DND-41 (cell line): ENCODE results near the gene TMEM259.
A peak's percentile ranks its signal among the peaks of the same experiment; 100 is the strongest.

Experiments
- ATAC-seq: fragments of 200-7000 bp; cut with Tn5 transposase; 3 replicates; pipeline ENCODE4 v1.9.1; 2021; ENCODE audit warnings: low read depth; ENCODE audit not compliant: insufficient read depth
- DNase-seq: peaks from one replicate; pipeline ENCODE4 v3.0.0-alpha.2; 2020
- H2AFZ ChIP-seq: 2 replicates; pipeline ENCODE4 v1.6.0; 2012; ENCODE audit warnings: low read depth, low read length
- H3K27ac ChIP-seq: 2 replicates; pipeline ENCODE4 v1.5.1; 2012; ENCODE audit warnings: low read length, inconsistent platforms
- H3K27me3 ChIP-seq: fragments of 200-600 bp; sonication (generic); 2 replicates; pipeline ENCODE4 v1.6.0; 2012; ENCODE audit warnings: low read length, mild to moderate bottlenecking, inconsistent platforms; ENCODE audit not compliant: insufficient read depth, poor library complexity
- H3K36me3 ChIP-seq: 2 replicates; pipeline ENCODE4 v1.5.1; 2012; ENCODE audit warnings: low read length, inconsistent platforms; ENCODE audit not compliant: insufficient read depth
- H3K4me1 ChIP-seq: 2 replicates; pipeline ENCODE4 v1.5.1; 2012; ENCODE audit warnings: mild to moderate bottlenecking, low read length; ENCODE audit not compliant: insufficient read depth
- H3K4me2 ChIP-seq: 2 replicates; pipeline ENCODE4 v1.6.0; 2012; ENCODE audit warnings: mild to moderate bottlenecking, moderate library complexity, low read length, inconsistent platforms; ENCODE audit not compliant: insufficient read depth
- H3K4me3 ChIP-seq, 2 experiments: fragments of 200-600 bp in 1 of 2; shearing (Covaris generic) in 1 of 2; 2 replicates each; pipeline ENCODE4 v1.5.1; 2012 to 2016; ENCODE audit warnings: inconsistent platforms in 2 of 2, low read length in 2 of 2, mild to moderate bottlenecking in 2 of 2, low read depth in 1 of 2, moderate library complexity in 1 of 2
- H3K79me2 ChIP-seq: 2 replicates; pipeline ENCODE4 v1.6.0; 2012; ENCODE audit warnings: low read length, inconsistent platforms; ENCODE audit not compliant: insufficient read depth
- H3K9ac ChIP-seq: 2 replicates; pipeline ENCODE4 v1.6.0; 2012; ENCODE audit warnings: low read depth, mild to moderate bottlenecking, inconsistent platforms, low read length, moderate library complexity
- H3K9me3 ChIP-seq: 2 replicates; pipeline ENCODE4 v1.5.1; 2012; ENCODE audit warnings: low read length, moderate library complexity, mild to moderate bottlenecking, inconsistent platforms; ENCODE audit not compliant: insufficient read depth, severe bottlenecking
- H4K20me1 ChIP-seq: 2 replicates; pipeline ENCODE4 v1.6.0; 2012; ENCODE audit warnings: low read length; ENCODE audit not compliant: insufficient read depth
- CTCF ChIP-seq: IDR thresholded peaks from 2 replicates; pipeline ENCODE4 v1.5.1; 2012; ENCODE audit warnings: borderline replicate concordance, low read length, moderate library complexity, mild to moderate bottlenecking; ENCODE audit not compliant: poor library complexity, severe bottlenecking; ENCODE audit errors: extremely low read depth
- EZH2 ChIP-seq: IDR thresholded peaks from 3 replicates; pipeline ENCODE4 v1.6.1; 2012; ENCODE audit warnings: borderline replicate concordance, low read depth, mild to moderate bottlenecking, moderate library complexity, low read length, inconsistent platforms; ENCODE audit not compliant: severe bottlenecking

TMEM259 gene

DNA sequence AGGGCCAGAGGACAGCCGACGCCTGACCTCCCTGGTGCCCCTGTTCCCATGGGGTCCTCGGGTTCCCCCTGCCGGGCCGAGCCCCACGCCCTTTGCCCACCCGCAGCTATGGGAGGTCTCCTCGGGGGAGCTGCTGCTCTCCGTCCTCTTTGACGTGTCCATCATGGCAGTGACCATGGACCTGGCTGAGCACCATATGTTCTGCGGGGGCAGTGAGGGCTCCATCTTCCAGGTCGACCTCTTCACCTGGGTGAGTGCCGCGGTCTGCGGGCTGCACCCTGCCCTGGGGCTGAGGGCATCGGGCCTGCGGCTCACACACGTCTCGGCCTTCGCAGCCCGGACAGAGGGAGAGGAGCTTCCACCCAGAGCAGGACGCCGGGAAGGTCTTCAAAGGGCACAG lies 30.2 kb downstream of the TMEM259 start:
- H3K9ac ChIP-seq = no peak overlapping the region
- no peak for ATAC-seq
- peaks cover 51% of the 10 kb centered on the region for H4K20me1 ChIP-seq
- no peaks in the 10 kb centered on the region for H3K27me3 ChIP-seq
- no peak for TF ChIP-seq CTCF
- TF ChIP-seq EZH2 = no peak
- no peaks in the 10 kb centered on the region for H3K9me3 ChIP-seq
- H2AFZ ChIP-seq = no peak overlapping the region
- H3K4me3 ChIP-seq = no peak overlapping the region
- no peak overlapping the region for H3K4me2 ChIP-seq
- H3K27ac ChIP-seq = no peak overlapping the region
- H3K36me3 ChIP-seq = peaks cover 76% of the 10 kb centered on the region
- no peak for DNase-seq
- H3K79me2 ChIP-seq = peaks cover 10% of the 10 kb centered on the region
- H3K4me1 ChIP-seq = peaks cover 5% of the 10 kb centered on the region

DNA sequence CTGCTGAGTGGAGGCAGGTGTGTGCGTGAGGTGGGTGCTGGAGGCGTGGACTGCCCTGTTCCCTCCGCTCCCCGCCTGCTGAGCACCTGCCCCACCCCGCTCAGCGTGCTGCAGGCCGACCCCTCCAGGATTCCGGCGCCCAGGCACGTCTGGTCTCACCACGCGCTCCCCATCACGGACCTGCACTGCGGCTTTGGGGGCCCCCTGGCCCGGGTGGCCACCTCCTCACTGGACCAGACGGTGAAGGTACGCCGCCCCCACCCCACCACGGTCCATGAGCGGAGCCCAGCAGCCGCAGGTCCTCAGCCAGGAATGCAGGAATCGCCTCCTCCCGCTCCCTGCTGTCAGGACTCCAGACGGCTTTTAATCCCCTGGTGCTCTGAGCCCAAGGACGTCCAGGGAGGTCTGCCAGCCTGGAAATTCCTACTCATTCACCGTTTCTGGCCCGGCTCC lies 30.8 kb downstream of the TMEM259 start:
- Histone ChIP-seq H3K4me2 (no peak overlapping the region), H3K4me3 (no peak overlapping the region), H4K20me1 (peaks cover 52% of the 10 kb centered on the region), H3K9ac (no peak overlapping the region), H3K79me2 (peaks cover 16% of the 10 kb centered on the region), H3K27me3 (no peaks in the 10 kb centered on the region), H3K27ac (no peak overlapping the region), H3K4me1 (peaks cover 11% of the 10 kb centered on the region), H3K36me3 (peaks cover 80% of the 10 kb centered on the region), H3K9me3 (no peaks in the 10 kb centered on the region), H2AFZ (no peak overlapping the region)
- no peak for DNase-seq
- TF ChIP-seq EZH2 (no peak), CTCF (no peak)
- no peak for ATAC-seq

GRCh38 chr19:989381-990081 lies 31.4 kb downstream of the TMEM259 start:
- TF ChIP-seq CTCF = peak; percentile 48
- TF ChIP-seq EZH2 = no peak
- Histone ChIP-seq H3K9ac (no peak overlapping the region), H3K27me3 (no peaks in the 10 kb centered on the region), H4K20me1 (peaks cover 50% of the 10 kb centered on the region), H3K4me1 (peaks cover 16% of the 10 kb centered on the region), H3K79me2 (peaks cover 23% of the 10 kb centered on the region), H2AFZ (no peak overlapping the region), H3K36me3 (peaks cover 80% of the 10 kb centered on the region), H3K4me3 (no peak overlapping the region), H3K9me3 (no peaks in the 10 kb centered on the region), H3K4me2 (no peak overlapping the region), H3K27ac (no peak overlapping the region)
- DNase-seq (no peak), ATAC-seq (0 out of 3 replicates have a peak, but pooled peaks have one; percentile 11)
